Caki2 (cell line): ENCODE measurements around the gene SIGLEC1. TPM values are rescaled to one million over a fixed set of nuclear protein-coding genes. Genes with fewer than 3 reads are reported as not detected.

Experiments
- DNase-seq: peaks from one replicate; pipeline ENCODE4 v3.0.0-alpha.2; 2015; ENCODE audit warnings: low read depth
- in situ Hi-C: cut with HindIII; loops from 2 replicates; pipeline ENCODE4 v1.10.0; 2016; ENCODE audit warnings: low sequenced_read_pairs, low pct_unique_long_range_greater_than_20kb, mixed read lengths
- total RNA-seq: library from RNA; depleted of rRNA; stranded (reverse); fragments of >200 nt; shearing (Covaris generic); gene quantifications from 2 replicates; pipeline ENCODE4 v1.2.3, GENCODE V29; 2014; ENCODE audit warnings: low replicate concordance; rRNA removed

Gene SIGLEC1
- total RNA-seq = not detected in 2 replicates

- DNase-seq = no peak
- in situ Hi-C loops = no loop called here
Measured at GRCh38 chr20:3712279-3712873, at the start of gene SIGLEC1. TSS of gene SIGLEC1 (minus strand) at chr20:3712600. CDS start at chr20:3707128, 5,472 bp downstream.

GRCh38 chr20:3760655-3761348, 48.4 kb upstream of the SIGLEC1 start:
- DNase-seq = peak; percentile 48
- in situ Hi-C loops = no loop called here

- DNase-seq = no peak
- in situ Hi-C loops = no loop called here
Measured at GRCh38 chr20:3759884-3760283, 47.5 kb upstream of the SIGLEC1 start.

GRCh38 chr20:3759316-3759823, 47.0 kb upstream of the SIGLEC1 start:
- DNase-seq = no peak
- in situ Hi-C loops = no loop called here

- in situ Hi-C loops = no loop called here
- no peak for DNase-seq
Measured at GRCh38 chr20:3758566-3758965, 46.2 kb upstream of the SIGLEC1 start.

- in situ Hi-C loops = no loop called here
- no peak for DNase-seq
Measured at GRCh38 chr20:3757268-3757667, 44.9 kb upstream of the SIGLEC1 start.

GRCh38 chr20:3755814-3756480, 43.5 kb upstream of the SIGLEC1 start:
- in situ Hi-C loops = no loop called here
- no peak for DNase-seq

GRCh38 chr20:3755269-3755668, 42.9 kb upstream of the SIGLEC1 start:
- in situ Hi-C loops = no loop called here
- no peak for DNase-seq

- in situ Hi-C loops = no loop called here
- no peak for DNase-seq
Measured at GRCh38 chr20:3754276-3754630, 41.9 kb upstream of the SIGLEC1 start.

- in situ Hi-C loops = no loop called here
- no peak for DNase-seq
Measured at GRCh38 chr20:3753501-3754275, 41.3 kb upstream of the SIGLEC1 start.

GRCh38 chr20:3753098-3753497, 40.7 kb upstream of the SIGLEC1 start:
- peak; percentile 38 for DNase-seq
- in situ Hi-C loops = no loop called here

GRCh38 chr20:3752386-3752759, 40.0 kb upstream of the SIGLEC1 start:
- DNase-seq = no peak
- in situ Hi-C loops = no loop called here

- in situ Hi-C loops = no loop called here
- DNase-seq = no peak
Measured at GRCh38 chr20:3751675-3752385, 39.4 kb upstream of the SIGLEC1 start.

- in situ Hi-C loops = no loop called here
Measured at GRCh38 chr20:3751305-3751674, 38.9 kb upstream of the SIGLEC1 start.

GRCh38 chr20:3749689-3750531, 37.5 kb upstream of the SIGLEC1 start:
- DNase-seq = peak; percentile 49
- in situ Hi-C loops = no loop called here

More at GRCh38 chr20:3751305-3751674, 38.9 kb upstream of the SIGLEC1 start:
- no peak for DNase-seq

- no peak for DNase-seq
- in situ Hi-C loops = no loop called here
Measured at GRCh38 chr20:3749087-3749688, 36.8 kb upstream of the SIGLEC1 start.

- in situ Hi-C loops = no loop called here
- DNase-seq = no peak
Measured at GRCh38 chr20:3748073-3748472, 35.7 kb upstream of the SIGLEC1 start.
